Astrocyte (in vitro differentiated cells and primary cell): ENCODE data around the gene TEDC2.

ENCODE experiments used
- CTCF ChIP-seq: IDR thresholded peaks from 2 replicates; pipeline ENCODE4 v1.5.1; 2011; ENCODE audit warnings: low read depth, mild to moderate bottlenecking, inconsistent platforms, low read length, moderate library complexity; ENCODE audit not compliant: insufficient read depth
- EZH2 ChIP-seq: IDR thresholded peaks from 2 replicates; pipeline ENCODE4 v1.6.1; 2012; ENCODE audit warnings: mild to moderate bottlenecking, low read length, inconsistent platforms; ENCODE audit not compliant: insufficient read depth

- TF ChIP-seq EZH2 (no peak), CTCF (no peak)
Measured at GRCh38 chr16:2501946-2502895, 42.3 kb downstream of the TEDC2 start.
